Endothelial cell of umbilical vein (primary cell): Measurements from ENCODE around the gene HAT1. TPM values are rescaled to one million over a fixed set of nuclear protein-coding genes. Genes with fewer than 3 reads are reported as not detected.
A peak's percentile ranks its signal among the peaks of the same experiment; 100 is the strongest.

Experiments
- BruUV-seq: library from RNA; stranded (reverse); fragments of 400-500 nt; replicated peaks from 2 replicates; lab custom pipeline; 2021; lab: Mats Ljungman, UMichigan
- CTCF ChIA-PET: fragments of 300-600, 350-600 bp; sonication (Branson Sonifier 250); formaldehyde crosslinking; loops from one replicate; lab custom pipeline; 2021; ENCODE audit warnings: antibody characterized with exemption, inconsistent platforms; lab: Charles Lee
- POLR2A ChIA-PET: fragments of 300-600, 350-600 bp; sonication (Branson Sonifier 250); formaldehyde crosslinking; loops from one replicate; lab custom pipeline; 2021; ENCODE audit warnings: antibody characterized with exemption, inconsistent platforms; lab: Charles Lee
- DNase-seq: peaks from one replicate; pipeline ENCODE4 v3.0.0-alpha.2; 2011; ENCODE audit warnings: low read depth, low spot score
- FAIRE-seq: peaks from 2 replicates; lab custom pipeline; 2011; peaks lifted over from hg19 to GRCh38; lab: Jason Lieb, UNC
- H2AFZ ChIP-seq: 2 replicates; pipeline ENCODE4 v1.6.0; 2012; ENCODE audit warnings: low read depth, low read length, control low read depth, inconsistent platforms
- H3K27ac ChIP-seq: 2 replicates; pipeline ENCODE4 v1.5.1; 2011; ENCODE audit warnings: low read depth, mild to moderate bottlenecking, control low read depth, low read length, moderate library complexity; ENCODE audit not compliant: insufficient read depth
- H3K27me3 ChIP-seq, 2 experiments: 2 replicates each; pipeline versions ENCODE4 v1.6.0 to v1.6.1; 2011; ENCODE audit warnings: low read length in 2 of 2, mixed read lengths in 1 of 2; ENCODE audit not compliant: control insufficient read depth in 2 of 2, insufficient read depth in 2 of 2
- H3K36me3 ChIP-seq, 2 experiments: 2 replicates in 1 of 2; 3 replicates in 1 of 2; pipeline ENCODE4 v1.5.1; 2011; ENCODE audit warnings: low read length in 2 of 2, mild to moderate bottlenecking in 1 of 2, moderate library complexity in 1 of 2; ENCODE audit not compliant: control insufficient read depth in 2 of 2, insufficient read depth in 2 of 2; ENCODE audit errors: extremely low read depth in 1 of 2
- H3K4me1 ChIP-seq: 3 replicates; pipeline ENCODE4 v1.5.1; 2011; ENCODE audit warnings: mild to moderate bottlenecking, low read length; ENCODE audit not compliant: control insufficient read depth, insufficient read depth; ENCODE audit errors: extremely low read depth
- H3K4me2 ChIP-seq: 2 replicates; pipeline ENCODE4 v1.6.1; 2011; ENCODE audit warnings: low read length, control low read depth, mixed read lengths; ENCODE audit not compliant: insufficient read depth
- H3K4me3 ChIP-seq, 3 experiments: fragments of 200-600 bp in 1 of 3; sonication (generic), shearing (Covaris generic) in 1 of 3; replicated peaks in 1 of 3; 2 replicates each; pipeline ENCODE4 v1.5.1; 2011 to 2016; ENCODE audit warnings: control low read depth in 3 of 3, low read length in 3 of 3, mild to moderate bottlenecking in 2 of 3, inconsistent platforms in 1 of 3, low read depth in 1 of 3, moderate library complexity in 1 of 3; ENCODE audit not compliant: insufficient read depth in 1 of 3
- H3K79me2 ChIP-seq: 2 replicates; pipeline ENCODE4 v1.6.0; 2012; ENCODE audit warnings: low read length, inconsistent platforms; ENCODE audit not compliant: control insufficient read depth, insufficient read depth
- H3K9ac ChIP-seq: replicated peaks from 2 replicates; pipeline ENCODE3; 2011; ENCODE audit warnings: low read length, control low read depth; ENCODE audit not compliant: insufficient read depth; ENCODE audit errors: extremely low read depth
- H3K9me1 ChIP-seq: replicated peaks from 3 replicates; pipeline ENCODE4 v1.6.0; 2011; ENCODE audit warnings: mild to moderate bottlenecking, low read length; ENCODE audit not compliant: control insufficient read depth, insufficient read depth; ENCODE audit errors: extremely low read depth
- H3K9me3 ChIP-seq: replicated peaks from 2 replicates; pipeline ENCODE4 v1.5.1; 2012; ENCODE audit warnings: low read length, inconsistent platforms; ENCODE audit not compliant: control insufficient read depth, insufficient read depth
- H4K20me1 ChIP-seq: replicated peaks from 2 replicates; pipeline ENCODE3; 2011; ENCODE audit warnings: mild to moderate bottlenecking, low read length; ENCODE audit not compliant: control insufficient read depth, insufficient read depth; ENCODE audit errors: extremely low read depth
- CTCF ChIP-seq, 2 donors: IDR thresholded peaks; 1 replicate in 1 of 2; 2 replicates in 1 of 2; pipeline ENCODE4 v1.5.1; 2011; ENCODE audit warnings: low read length in 2 of 2, mild to moderate bottlenecking in 2 of 2, moderate library complexity in 2 of 2, control low read depth in 1 of 2, inconsistent platforms in 1 of 2, low read depth in 1 of 2; ENCODE audit not compliant: insufficient read depth in 1 of 2; ENCODE audit errors: extremely low read depth in 1 of 2
- EZH2 ChIP-seq: IDR thresholded peaks from 2 replicates; pipeline ENCODE4 v1.6.1; 2012; ENCODE audit warnings: borderline replicate concordance, low read depth, mild to moderate bottlenecking, moderate library complexity, low read length, inconsistent platforms; ENCODE audit not compliant: severe bottlenecking
- FOS ChIP-seq: IDR thresholded peaks from 2 replicates; pipeline ENCODE4 v1.6.1; 2011; ENCODE audit warnings: mild to moderate bottlenecking, low read length, moderate library complexity, borderline replicate concordance; ENCODE audit not compliant: insufficient read depth
- GATA2 ChIP-seq: IDR thresholded peaks from 2 replicates; pipeline ENCODE4 v1.7.0; 2011; ENCODE audit warnings: low read depth, mild to moderate bottlenecking, moderate library complexity, mixed read lengths, low read length; ENCODE audit not compliant: insufficient read length, insufficient read depth
- JUN ChIP-seq: IDR thresholded peaks from 2 replicates; pipeline ENCODE4 v1.6.1; 2011; ENCODE audit warnings: borderline replicate concordance, low read depth; ENCODE audit not compliant: insufficient read length, insufficient read depth
- MAX ChIP-seq: IDR thresholded peaks from 2 replicates; pipeline ENCODE4 v1.6.1; 2011; ENCODE audit not compliant: insufficient read depth, insufficient read length
- MYC ChIP-seq: IDR thresholded peaks from one replicate; pipeline ENCODE4 v1.6.1; 2011; ENCODE audit warnings: mild to moderate bottlenecking, low read depth, low read length
- POLR2A ChIP-seq: IDR thresholded peaks from 2 replicates; pipeline ENCODE4 v1.6.1; 2012; ENCODE audit warnings: low read depth, mild to moderate bottlenecking, control low read depth, low read length
- POLR2AphosphoS5 ChIP-seq: IDR thresholded peaks from 2 replicates; pipeline ENCODE4 v1.6.1; 2012; ENCODE audit warnings: low read depth, mild to moderate bottlenecking, control low read depth, low read length, moderate library complexity; ENCODE audit not compliant: insufficient read depth
- dilution Hi-C: fragments of 300-500 bp; cut with MboI; formaldehyde crosslinking; loops from one replicate; pipeline ENCODE4 v1.15.0; 2019; ENCODE audit warnings: low sequenced_read_pairs; ENCODE audit not compliant: extremely low pct_ligation_motif_present
- intact Hi-C: fragments of 100-400 bp; cut with micrococcal nuclease; formaldehyde crosslinking; loops from one replicate; pipeline ENCODE4 v1.10.0; 2022
- polyA plus RNA-seq, 4 experiments: library from polyadenylated mRNA; depleted of rRNA in 3 of 4; stranded (reverse) in 3 of 4; unstranded in 1 of 4; fragments of >200 nt; gene quantifications; 2 replicates each; pipeline versions ENCODE4 v1.2.1 to v1.2.3, GENCODE V29; 2011 to 2012; ENCODE audit warnings: missing spikeins in 1 of 4
- total RNA-seq: library from RNA; stranded (reverse); gene quantifications from 2 replicates; pipeline ENCODE4 v1.2.3, GENCODE V29; 2021

Gene HAT1
- total and polyA plus RNA-seq, 2 donors (not counting 3 experiments of a cell fraction or from before 2014, with no cell fraction given): 27.4 to 50.3 TPM

GRCh38 chr2:171941316-171941699 lies 19.0 kb downstream of the HAT1 start:
- Histone ChIP-seq H2AFZ (no peak overlapping the region), H3K9me3 (no peaks in the 10 kb centered on the region), H4K20me1 (no peaks in the 10 kb centered on the region), H3K4me2 (no peak overlapping the region), H3K27ac (no peak overlapping the region), H3K27me3 (no peaks in the 10 kb centered on the region), H3K4me1 (no peaks in the 10 kb centered on the region), H3K9ac (no peak overlapping the region), H3K36me3 (peaks cover 0 to 3% of the 10 kb centered on the region in 2 experiments), H3K4me3 (no peak overlapping the region), H3K9me1 (no peaks in the 10 kb centered on the region), H3K79me2 (peaks cover 35% of the 10 kb centered on the region)
- BruUV-seq: no TSS peak
- dilution Hi-C loops (no loop called here), intact Hi-C loops (no loop called here)
- ChIA-PET POLR2A (no interaction called here), CTCF (interaction anchor here (0.7 to 1.5 kb wide), 8 partner anchors 8 to 186 kb away, joined by 3 to 4 read pairs (median 3); partner anchors contain the start of gene DLX2)
- DNase-seq: no peak
- FAIRE-seq: peak; percentile 4
- TF ChIP-seq JUN (no peak), POLR2AphosphoS5 (no peak), FOS (no peak), MYC (no peak), CTCF (IDR thresholded peaks at IDR 0.05; ENCODE audit: extremely low read depth in 1 of 2, insufficient read depth in 1 of 2, low read depth in 1 of 2, low read length in 2 of 2) (no peak), EZH2 (no peak), POLR2A (no peak), GATA2 (no peak), MAX (no peak)
